Esophagus squamous epithelium (tissue), 5 donors: ENCODE measurements around the gene CDS2. TPM values are rescaled to one million over a fixed set of nuclear protein-coding genes. Genes with fewer than 3 reads are reported as not detected.

ENCODE experiments used
- DNase-seq: peaks from one replicate; lab custom pipeline; 2025; lab: John Stamatoyannopoulos, UW
- H3K27ac ChIP-seq, 4 donors: fragments of 200-600 bp; sonication (generic); one replicate each; pipeline ENCODE4 v1.5.1; 2016 to 2019; ENCODE audit warnings: mild to moderate bottlenecking in 1 of 4
- H3K27me3 ChIP-seq, 4 donors: fragments of 200-600 bp; sonication (generic); 1 replicate in 3 of 4; 2 replicates in 1 of 4; pipeline versions ENCODE4 v1.5.1 to v1.6.0; 2017 to 2021; ENCODE audit warnings: antibody characterized with exemption in 1 of 4
- H3K36me3 ChIP-seq, 3 donors: fragments of 200-600 bp; sonication (generic); one replicate each; pipeline ENCODE4 v1.5.1; 2016 to 2019
- H3K4me1 ChIP-seq, 3 donors: fragments of 200-600 bp; sonication (generic); one replicate each; pipeline ENCODE4 v1.5.1; 2017 to 2019
- H3K4me3 ChIP-seq, 4 donors: fragments of 200-600 bp; sonication (generic); 1 replicate in 3 of 4; 2 replicates in 1 of 4; pipeline ENCODE4 v1.5.1; 2016 to 2019; ENCODE audit warnings: mild to moderate bottlenecking in 2 of 4, moderate library complexity in 1 of 4
- H3K9me3 ChIP-seq, 3 donors: fragments of 200-600 bp; sonication (generic); one replicate each; pipeline ENCODE4 v1.5.1; 2016 to 2019
- CTCF ChIP-seq, 6 experiments: fragments of 450-650 bp in 4 of 6; fragments of 200-600 bp in 2 of 6; sonication (generic) in 2 of 6; IDR thresholded peaks; one replicate each; pipeline ENCODE4 v1.5.1; 2016 to 2019; ENCODE audit warnings: antibody characterized with exemption in 6 of 6, mild to moderate bottlenecking in 4 of 6, moderate library complexity in 4 of 6
- POLR2A ChIP-seq, 4 donors: fragments of 450-650 bp; IDR thresholded peaks; one replicate each; pipeline ENCODE4 v1.6.1; 2017; ENCODE audit warnings: antibody characterized with exemption in 4 of 4, mild to moderate bottlenecking in 4 of 4, moderate library complexity in 3 of 4
- WGBS, 2 donors: methylation state at CpG; one replicate each; pipeline ENCODE4 v1.1.5; 2018; 5-methylcytosine and 5-hydroxymethylcytosine counted together
- intact Hi-C: fragments of 100-400 bp; cut with DNase I; formaldehyde crosslinking; loops from one replicate; pipeline ENCODE4 v1.15.0; 2022
- total RNA-seq, 4 donors: library from RNA; depleted of rRNA; stranded (reverse); fragments of >200 nt; gene quantifications; one replicate each; pipeline ENCODE4 v1.1.0, GENCODE V29; 2016
- donor health status: DM: yes; HTN: yes; CAD: no.

Gene CDS2
- total RNA-seq, 4 donors from 2014 or later: 13.7 to 25.7 (median 14.5) TPM

GRCh38 chr20:5220321-5221060, 93.7 kb downstream of the CDS2 start:
- Histone ChIP-seq H3K27me3 (no peaks in the 10 kb centered on the region), H3K36me3 (no peaks in the 10 kb centered on the region), H3K9me3 (no peaks in the 10 kb centered on the region), H3K4me1 (no peaks in the 10 kb centered on the region), H3K27ac (no peak overlapping the region), H3K4me3 (no peak overlapping the region)
- no peak for DNase-seq
- WGBS, 2 donors: 54 to 70% methylated on average over 7 of the region's 7 CpGs
- TF ChIP-seq POLR2A (IDR thresholded peaks at IDR 0.05) (no peak), CTCF (IDR thresholded peaks at IDR 0.05) (no peak)
- intact Hi-C loops: no loop called here

- Histone ChIP-seq H3K4me1 (no peaks in the 10 kb centered on the region), H3K27me3 (no peaks in the 10 kb centered on the region), H3K27ac (no peak overlapping the region), H3K36me3 (no peaks in the 10 kb centered on the region), H3K9me3 (no peaks in the 10 kb centered on the region), H3K4me3 (no peak overlapping the region)
- DNase-seq: no peak
- TF ChIP-seq POLR2A (IDR thresholded peaks at IDR 0.05): no peak
- TF ChIP-seq CTCF (IDR thresholded peaks at IDR 0.05): no peak
- 83 to 87% methylated on average over 4 of the region's 4 CpGs for WGBS, 2 donors
- intact Hi-C loops: no loop called here
Measured at GRCh38 chr20:5221061-5221430, 94.2 kb downstream of the CDS2 start.

GRCh38 chr20:5222919-5223634, 96.3 kb downstream of the CDS2 start:
- Histone ChIP-seq H3K9me3 (no peaks in the 10 kb centered on the region), H3K27me3 (no peaks in the 10 kb centered on the region), H3K4me1 (no peaks in the 10 kb centered on the region), H3K36me3 (no peaks in the 10 kb centered on the region), H3K27ac (no peak overlapping the region), H3K4me3 (no peak overlapping the region)
- 32 to 33% methylated on average over 11 of the region's 11 CpGs for WGBS, 2 donors
- intact Hi-C loops: no loop called here
- TF ChIP-seq CTCF (IDR thresholded peaks at IDR 0.05) (peak; percentile 31 to 84 (median 68)), POLR2A (IDR thresholded peaks at IDR 0.05) (no peak)
- DNase-seq: no peak

GRCh38 chr20:5230544-5230943, 103.7 kb downstream of the CDS2 start:
- Histone ChIP-seq H3K4me3 (no peak overlapping the region), H3K4me1 (no peaks in the 10 kb centered on the region), H3K27ac (no peak overlapping the region), H3K9me3 (no peaks in the 10 kb centered on the region), H3K27me3 (no peaks in the 10 kb centered on the region), H3K36me3 (no peaks in the 10 kb centered on the region)
- intact Hi-C loops: no loop called here
- DNase-seq: no peak
- 57 to 64% methylated on average over 4 of the region's 4 CpGs for WGBS, 2 donors
- no peak for TF ChIP-seq CTCF (IDR thresholded peaks at IDR 0.05)
- no peak for TF ChIP-seq POLR2A (IDR thresholded peaks at IDR 0.05)

GRCh38 chr20:5234158-5234557, 107.3 kb downstream of the CDS2 start:
- no peaks in the 10 kb centered on the region for H3K4me1 ChIP-seq
- no peaks in the 10 kb centered on the region for H3K36me3 ChIP-seq
- peaks cover 0 to 5% (median 0%) of the 10 kb centered on the region in 3 donors for H3K9me3 ChIP-seq
- H3K27me3 ChIP-seq: no peaks in the 10 kb centered on the region
- no peak for TF ChIP-seq CTCF (IDR thresholded peaks at IDR 0.05)
- TF ChIP-seq POLR2A (IDR thresholded peaks at IDR 0.05): no peak
- no peak for DNase-seq
- no peak overlapping the region for H3K4me3 ChIP-seq
- 13 to 18% methylated on average over 1 of the region's 1 CpG for WGBS, 2 donors
- H3K27ac ChIP-seq: no peak overlapping the region
- intact Hi-C loops: no loop called here
